Measurements from ENCODE around the gene SLC6A16. TPM values are rescaled to one million over a fixed set of nuclear protein-coding genes. Genes with fewer than 3 reads are reported as not detected.
A peak's percentile ranks its signal among the peaks of the same experiment; 100 is the strongest.

The SLC6A16 gene
- total RNA-seq, 1 experiment from 2014 or later, result 42.6 TPM

- Histone ChIP-seq H3K79me2 (ENCODE audit: low read length) (no peaks in the 10 kb centered on the region), H3K27me3 (ENCODE audit: low read length) (no peaks in the 10 kb centered on the region), H3K4me2 (ENCODE audit: low read depth, low read length, poor library complexity, severe bottlenecking) (peak overlapping the region; percentile 65), H3K27ac (ENCODE audit: low read length) (no peak overlapping the region), H4K20me1 (ENCODE audit: insufficient read depth, low read depth, low read length) (no peaks in the 10 kb centered on the region), H3K9me3 (ENCODE audit: low read length) (no peaks in the 10 kb centered on the region), H3K9me2 (replicated peaks; ENCODE audit: insufficient read depth, low read length) (no peaks in the 10 kb centered on the region), H3K9ac (ENCODE audit: low read length) (no peak overlapping the region), H3K36me3 (ENCODE audit: insufficient read depth, low read length) (no peaks in the 10 kb centered on the region), H3K4me1 (ENCODE audit: low read length) (peaks cover 30% of the 10 kb centered on the region), H3K4me3 (ENCODE audit: low read length) (no peak overlapping the region), H2AFZ (ENCODE audit: low read length) (no peak overlapping the region)
- DNase-seq, result no peak
Measured at GRCh38 chr19:49362929-49363267, 37.9 kb upstream of the SLC6A16 start.

DNA sequence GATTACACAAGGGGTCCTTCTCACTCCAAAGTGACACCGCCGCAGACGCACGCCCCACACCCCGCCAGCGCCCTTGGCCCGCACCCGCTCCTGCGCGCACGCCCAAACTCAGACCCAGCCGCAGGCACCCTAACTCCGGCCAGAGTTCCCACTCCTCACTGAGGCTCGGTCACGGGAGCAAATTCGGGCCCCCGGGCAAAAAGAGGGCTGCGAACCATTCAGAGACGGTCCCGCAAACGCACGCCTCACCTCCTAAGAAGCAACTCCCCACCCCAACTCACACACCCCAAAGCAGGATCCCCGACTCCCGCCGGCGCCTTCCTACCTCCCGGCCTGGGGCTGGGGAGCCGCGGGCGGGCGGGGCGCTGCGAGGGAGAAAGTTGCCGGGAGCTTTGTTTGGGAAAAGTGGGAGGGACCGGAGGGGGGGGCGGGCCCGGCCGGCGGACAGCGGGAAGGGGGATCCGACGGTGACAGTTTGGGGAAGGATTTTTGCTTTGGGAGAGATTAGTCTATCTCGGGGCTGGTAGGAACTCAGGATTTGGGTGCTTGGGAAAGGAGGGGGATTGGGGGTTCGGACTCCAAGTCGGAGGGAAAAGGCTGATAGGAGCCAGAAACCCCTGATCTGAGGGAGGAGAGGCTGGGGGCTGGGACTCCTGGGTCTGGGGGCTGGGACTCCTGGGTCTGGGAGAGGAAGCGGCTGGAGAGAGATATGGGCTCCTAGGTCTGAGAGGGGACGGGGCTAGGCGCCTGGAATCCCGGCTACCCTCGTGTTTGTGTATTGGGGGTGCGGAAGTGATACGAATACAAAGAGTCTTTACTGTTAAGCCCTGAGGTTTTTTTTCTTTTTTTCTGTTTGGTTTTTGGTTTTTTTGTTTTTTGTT lies 37.3 kb upstream of the SLC6A16 start, which contains the start of gene TEAD2:
TSS of gene TEAD2 (minus strand) at position 369 of the 881 bp plus-strand sequence. CDS start 2,341 bp downstream, outside the sequence.
- Histone ChIP-seq H4K20me1 (ENCODE audit: insufficient read depth, low read depth, low read length) (no peaks in the 10 kb centered on the region), H3K9me3 (ENCODE audit: low read length) (no peaks in the 10 kb centered on the region), H3K4me1 (ENCODE audit: low read length) (peaks cover 34% of the 10 kb centered on the region), H3K79me2 (ENCODE audit: low read length) (no peaks in the 10 kb centered on the region), H2AFZ (ENCODE audit: low read length) (peak within 1 kb of the TSS; percentile 45; the same call in 1 of the 2 replicates), H3K36me3 (ENCODE audit: insufficient read depth, low read length) (no peaks in the 10 kb centered on the region), H3K4me2 (ENCODE audit: low read depth, low read length, poor library complexity, severe bottlenecking) (peak within 1 kb of the TSS; percentile 65), H3K9ac (ENCODE audit: low read length) (peak within 1 kb of the TSS; percentile 49), H3K27me3 (ENCODE audit: low read length) (no peaks in the 10 kb centered on the region), H3K9me2 (replicated peaks; ENCODE audit: insufficient read depth, low read length) (no peaks in the 10 kb centered on the region), H3K4me3 (ENCODE audit: low read length) (peak within 1 kb of the TSS; percentile 44), H3K27ac (ENCODE audit: low read length) (no peak within 1 kb of the TSS)
- DNase-seq, result peak; percentile 73

- Histone ChIP-seq H3K4me1 (ENCODE audit: low read length) (peaks cover 41% of the 10 kb centered on the region), H3K9ac (ENCODE audit: low read length) (peak overlapping the region; percentile 49), H3K36me3 (ENCODE audit: insufficient read depth, low read length) (no peaks in the 10 kb centered on the region), H3K4me3 (ENCODE audit: low read length) (peak overlapping the region; percentile 44), H2AFZ (ENCODE audit: low read length) (peak overlapping the region; percentile 45; the same call in 1 of the 2 replicates), H3K9me2 (replicated peaks; ENCODE audit: insufficient read depth, low read length) (no peaks in the 10 kb centered on the region), H3K27ac (ENCODE audit: low read length) (no peak overlapping the region), H4K20me1 (ENCODE audit: insufficient read depth, low read depth, low read length) (no peaks in the 10 kb centered on the region), H3K27me3 (ENCODE audit: low read length) (no peaks in the 10 kb centered on the region), H3K9me3 (ENCODE audit: low read length) (no peaks in the 10 kb centered on the region), H3K79me2 (ENCODE audit: low read length) (no peaks in the 10 kb centered on the region), H3K4me2 (ENCODE audit: low read depth, low read length, poor library complexity, severe bottlenecking) (peak overlapping the region; percentile 65)
- peak; percentile 74 for DNase-seq
Measured at GRCh38 chr19:49361438-49362047, 36.6 kb upstream of the SLC6A16 start.

- DNase-seq, result no peak
- no peak overlapping the region for H3K4me3 ChIP-seq (ENCODE audit: low read length)
- no peaks in the 10 kb centered on the region for H3K9me3 ChIP-seq (ENCODE audit: low read length)
- no peaks in the 10 kb centered on the region for H3K27me3 ChIP-seq (ENCODE audit: low read length)
- no peak overlapping the region for H3K27ac ChIP-seq (ENCODE audit: low read length)
- H3K79me2 ChIP-seq (ENCODE audit: low read length), result no peaks in the 10 kb centered on the region
- H3K4me1 ChIP-seq (ENCODE audit: low read length), result peaks cover 52% of the 10 kb centered on the region
- H3K9me2 ChIP-seq (replicated peaks; ENCODE audit: insufficient read depth, low read length), result no peaks in the 10 kb centered on the region
- no peaks in the 10 kb centered on the region for H3K36me3 ChIP-seq (ENCODE audit: insufficient read depth, low read length)
- H2AFZ ChIP-seq (ENCODE audit: low read length), result no peak overlapping the region
- H3K4me2 ChIP-seq (ENCODE audit: low read depth, low read length, poor library complexity, severe bottlenecking), result no peak overlapping the region
- H4K20me1 ChIP-seq (ENCODE audit: insufficient read depth, low read depth, low read length), result no peaks in the 10 kb centered on the region
- peak overlapping the region; percentile 17; the same call in 1 of the 2 replicates for H3K9ac ChIP-seq (ENCODE audit: low read length)
Measured at GRCh38 chr19:49359851-49360820, 35.1 kb upstream of the SLC6A16 start.

GRCh38 chr19:49357186-49357585 lies 32.2 kb upstream of the SLC6A16 start:
- Histone ChIP-seq H3K4me3 (ENCODE audit: low read length) (no peak overlapping the region; the same call in 1 of the 2 replicates), H3K36me3 (ENCODE audit: insufficient read depth, low read length) (no peaks in the 10 kb centered on the region), H3K9ac (ENCODE audit: low read length) (peak overlapping the region; percentile 51), H4K20me1 (ENCODE audit: insufficient read depth, low read depth, low read length) (no peaks in the 10 kb centered on the region), H3K9me2 (replicated peaks; ENCODE audit: insufficient read depth, low read length) (no peaks in the 10 kb centered on the region), H3K4me1 (ENCODE audit: low read length) (peaks cover 50% of the 10 kb centered on the region), H3K4me2 (ENCODE audit: low read depth, low read length, poor library complexity, severe bottlenecking) (peak overlapping the region; percentile 8), H3K79me2 (ENCODE audit: low read length) (no peaks in the 10 kb centered on the region), H3K27ac (ENCODE audit: low read length) (no peak overlapping the region), H3K27me3 (ENCODE audit: low read length) (no peaks in the 10 kb centered on the region), H2AFZ (ENCODE audit: low read length) (no peak overlapping the region), H3K9me3 (ENCODE audit: low read length) (no peaks in the 10 kb centered on the region)
- DNase-seq, result no peak

DNA sequence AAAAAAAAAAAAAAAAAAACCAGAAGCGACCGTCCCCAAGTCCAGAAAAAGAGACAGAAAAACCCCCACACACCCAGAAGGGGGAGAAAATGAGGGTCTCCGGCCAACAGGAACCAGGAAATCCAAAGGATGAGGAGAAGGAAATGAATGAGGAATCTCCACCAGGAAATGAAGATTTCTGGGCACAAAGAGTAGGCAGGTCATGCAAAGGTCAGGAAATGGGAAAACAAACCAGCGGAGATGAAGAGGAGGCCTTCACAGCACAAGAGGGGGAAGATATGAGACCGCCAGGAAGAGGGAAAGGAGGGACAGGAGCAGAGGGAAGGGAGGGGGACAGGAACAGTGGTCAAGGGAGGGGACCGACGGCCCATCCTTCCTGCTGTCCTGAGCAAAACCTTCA lies 31.4 kb upstream of the SLC6A16 start:
- Histone ChIP-seq H3K9me2 (replicated peaks; ENCODE audit: insufficient read depth, low read length) (no peaks in the 10 kb centered on the region), H3K4me2 (ENCODE audit: low read depth, low read length, poor library complexity, severe bottlenecking) (peak overlapping the region; percentile 54), H4K20me1 (ENCODE audit: insufficient read depth, low read depth, low read length) (no peaks in the 10 kb centered on the region), H3K27ac (ENCODE audit: low read length) (no peak overlapping the region), H3K36me3 (ENCODE audit: insufficient read depth, low read length) (no peaks in the 10 kb centered on the region), H3K4me3 (ENCODE audit: low read length) (peak overlapping the region; percentile 9; the same call in 1 of the 2 replicates), H3K9me3 (ENCODE audit: low read length) (no peaks in the 10 kb centered on the region), H3K79me2 (ENCODE audit: low read length) (no peaks in the 10 kb centered on the region), H3K27me3 (ENCODE audit: low read length) (no peaks in the 10 kb centered on the region), H3K4me1 (ENCODE audit: low read length) (peaks cover 42% of the 10 kb centered on the region), H3K9ac (ENCODE audit: low read length) (peak overlapping the region; percentile 51), H2AFZ (ENCODE audit: low read length) (0 out of 2 replicates have a peak overlapping the region, but pooled peaks have one; percentile 25)
- no peak for DNase-seq

- no peaks in the 10 kb centered on the region for H3K9me3 ChIP-seq (ENCODE audit: low read length)
- H3K4me2 ChIP-seq (ENCODE audit: low read depth, low read length, poor library complexity, severe bottlenecking), result peak overlapping the region; percentile 54
- H3K9me2 ChIP-seq (replicated peaks; ENCODE audit: insufficient read depth, low read length), result no peaks in the 10 kb centered on the region
- H3K4me1 ChIP-seq (ENCODE audit: low read length), result peaks cover 37% of the 10 kb centered on the region
- DNase-seq, result no peak
- no peaks in the 10 kb centered on the region for H3K79me2 ChIP-seq (ENCODE audit: low read length)
- H3K36me3 ChIP-seq (ENCODE audit: insufficient read depth, low read length), result no peaks in the 10 kb centered on the region
- H3K9ac ChIP-seq (ENCODE audit: low read length), result peak overlapping the region; percentile 51
- H3K4me3 ChIP-seq (ENCODE audit: low read length), result peak overlapping the region; percentile 9; the same call in 1 of the 2 replicates
- no peaks in the 10 kb centered on the region for H4K20me1 ChIP-seq (ENCODE audit: insufficient read depth, low read depth, low read length)
- H3K27ac ChIP-seq (ENCODE audit: low read length), result no peak overlapping the region
- H2AFZ ChIP-seq (ENCODE audit: low read length), result peak overlapping the region; percentile 25; the same call in 1 of the 2 replicates
- H3K27me3 ChIP-seq (ENCODE audit: low read length), result no peaks in the 10 kb centered on the region
Measured at GRCh38 chr19:49355909-49356353, 30.9 kb upstream of the SLC6A16 start.
